K562 (cell line): ENCODE measurements around the gene CAPZA1. TPM values are rescaled to one million over a fixed set of nuclear protein-coding genes. Genes with fewer than 3 reads are reported as not detected.

Source experiments
- ATAC-seq: fragments of 200-7000 bp; cut with Tn5 transposase; 3 replicates; pipeline ENCODE4 v1.9.1; 2020; ENCODE audit warnings: moderate library complexity
- BruUV-seq: library from RNA; stranded (reverse); fragments of 400-500 nt; replicated peaks from 2 replicates; lab custom pipeline; 2021; lab: Mats Ljungman, UMichigan
- CTCF ChIA-PET: fragments of 300-600 bp; formaldehyde crosslinking; extraction: SDS; loops from one replicate; lab custom pipeline; 2021; ENCODE audit warnings: low intra/inter-chr PET ratio; lab: Yijun Ruan, JAX
- POLR2A ChIA-PET: fragments of 300-600, 350-650 bp; sonication (Branson Sonifier 250); formaldehyde crosslinking; extraction: SDS; loops from one replicate; lab custom pipeline; 2021; ENCODE audit warnings: antibody characterized with exemption, inconsistent platforms; lab: Yijun Ruan, JAX
- DNase-seq, 4 experiments: peaks; one replicate each; pipeline versions ENCODE4 v3.0.0 to v3.0.0-alpha.2; 2011 to 2018; ENCODE audit warnings: low spot score in 3 of 4, mixed read lengths in 3 of 4; ENCODE audit errors: extremely low read depth in 1 of 4
- FAIRE-seq: peaks from 2 replicates; lab custom pipeline; 2011; peaks lifted over from hg19 to GRCh38; lab: Jason Lieb, UNC
- H2AFZ ChIP-seq: 2 replicates; pipeline ENCODE4 v1.6.0; 2011; ENCODE audit warnings: low read depth, low read length, control low read depth, inconsistent platforms
- H3K27ac ChIP-seq: fragments of 200-600 bp; 3 replicates; pipeline ENCODE4 v1.8.0; 2011; ENCODE audit warnings: low read depth, mild to moderate bottlenecking, control low read depth, inconsistent platforms, low read length, moderate library complexity, mixed read lengths; ENCODE audit errors: extremely low read depth
- H3K27me3 ChIP-seq, 2 experiments: fragments of 300-600 bp in 1 of 2; 2 replicates in 1 of 2; 3 replicates in 1 of 2; pipeline versions ENCODE4 v1.6.0 to v1.8.0; 2011; ENCODE audit warnings: inconsistent platforms in 2 of 2, low read length in 2 of 2, mild to moderate bottlenecking in 1 of 2, mixed read lengths in 1 of 2, moderate library complexity in 1 of 2; ENCODE audit not compliant: control insufficient read depth in 2 of 2, insufficient read depth in 2 of 2
- H3K36me3 ChIP-seq: fragments of 300-600 bp; 3 replicates; pipeline ENCODE4 v1.8.0; 2011; ENCODE audit warnings: mild to moderate bottlenecking, low read length, inconsistent platforms; ENCODE audit not compliant: control insufficient read depth, insufficient read depth
- H3K4me1 ChIP-seq, 2 experiments: fragments of 200-600 bp in 1 of 2; replicated peaks in 1 of 2; 2 replicates in 1 of 2; 3 replicates in 1 of 2; pipeline versions ENCODE4 v1.5.1 to v1.8.0; 2011; ENCODE audit warnings: inconsistent platforms in 2 of 2, low read length in 2 of 2, mild to moderate bottlenecking in 1 of 2, mixed read lengths in 1 of 2, moderate library complexity in 1 of 2; ENCODE audit not compliant: control insufficient read depth in 2 of 2, insufficient read depth in 2 of 2
- H3K4me2 ChIP-seq: 2 replicates; pipeline ENCODE4 v1.6.1; 2011; ENCODE audit warnings: low read length, control low read depth, inconsistent platforms, mixed read lengths; ENCODE audit not compliant: insufficient read depth
- H3K4me3 ChIP-seq: fragments of 200-600 bp; sonication (generic), shearing (Covaris generic); 2 replicates; pipeline ENCODE4 v1.5.1; 2016; ENCODE audit warnings: control low read depth, inconsistent platforms
- H3K79me2 ChIP-seq: fragments of 200-600 bp; 3 replicates; pipeline ENCODE4 v1.8.0; 2011; ENCODE audit warnings: low read length, inconsistent platforms; ENCODE audit not compliant: control insufficient read depth, insufficient read depth
- H3K9ac ChIP-seq, 2 experiments: 2 replicates each; pipeline versions ENCODE4 v1.6.0 to v1.6.1; 2011; ENCODE audit warnings: low read depth in 2 of 2, low read length in 2 of 2, control low read depth in 1 of 2, inconsistent platforms in 1 of 2, mild to moderate bottlenecking in 1 of 2, mixed read lengths in 1 of 2; ENCODE audit not compliant: insufficient read depth in 1 of 2
- H3K9me1 ChIP-seq: one replicate; pipeline ENCODE4 v1.6.0; 2011; ENCODE audit warnings: inconsistent platforms, mild to moderate bottlenecking, low read length, moderate library complexity; ENCODE audit not compliant: control insufficient read depth, insufficient read depth
- H3K9me3 ChIP-seq: replicated peaks from 2 replicates; pipeline ENCODE4 v1.5.1; 2011; ENCODE audit warnings: low read depth, low read length, inconsistent platforms; ENCODE audit not compliant: control insufficient read depth, insufficient read depth
- H4K20me1 ChIP-seq: replicated peaks from 2 replicates; pipeline ENCODE4 v1.6.1; 2011; ENCODE audit warnings: low read length, inconsistent platforms, mixed read lengths; ENCODE audit not compliant: control insufficient read depth, insufficient read depth
- ARID4B ChIP-seq: sonication (generic); formaldehyde crosslinking; IDR thresholded peaks from 2 replicates; pipeline ENCODE4 v1.8.0; 2022; ENCODE audit warnings: mild to moderate bottlenecking, missing genetic modification reagents
- ATF1 ChIP-seq, 2 experiments: fragments of 450-650 bp in 1 of 2; IDR thresholded peaks; 2 replicates each; pipeline ENCODE4 v1.6.1; 2016; ENCODE audit warnings: missing compliant biosample characterization in 1 of 2, missing genetic modification characterization in 1 of 2
- HIVEP1 ChIP-seq: fragments of 250-450 bp; sonication (Bioruptor Pico); IDR thresholded peaks from 2 replicates; pipeline ENCODE4 v1.4.0; 2020; ENCODE audit warnings: mild to moderate bottlenecking
- POLR2G ChIP-seq: fragments of 200-400 bp; formaldehyde crosslinking; IDR thresholded peaks from 2 replicates; pipeline ENCODE4 v1.6.1; 2017; ENCODE audit warnings: low read depth, mild to moderate bottlenecking, antibody characterized with exemption, low read length, moderate library complexity
- ZNF217 ChIP-seq: sonication (generic); formaldehyde crosslinking; IDR thresholded peaks from 2 replicates; pipeline ENCODE4 v1.8.0; 2022; ENCODE audit warnings: mild to moderate bottlenecking, missing genetic modification reagents
- ZNF354B ChIP-seq: fragments of 250-450 bp; sonication (Bioruptor Pico); IDR thresholded peaks from 2 replicates; pipeline ENCODE4 v1.4.0; 2020
- ZNF830 ChIP-seq: fragments of 250-450 bp; sonication (Bioruptor Pico); IDR thresholded peaks from 2 replicates; pipeline ENCODE4 v1.5.0; 2021; ENCODE audit warnings: mild to moderate bottlenecking
- WGBS: fragments of 100-300 bp; shearing (Covaris generic); methylation state at CpG from one replicate; pipeline ENCODE4 v1.1.6; 2016; ENCODE audit warnings: low coverage, mixed read lengths; ENCODE audit not compliant: insufficient coverage; ENCODE audit errors: missing lambda C conversion rate; 5-methylcytosine and 5-hydroxymethylcytosine counted together
- in situ Hi-C: fragments of 300-500 bp; cut with MboI; formaldehyde crosslinking; loops from 4 replicates; pipeline ENCODE4 v1.15.0; 2018; ENCODE audit warnings: inconsistent platforms, mixed read lengths
- intact Hi-C: fragments of 100-400 bp; cut with micrococcal nuclease; formaldehyde crosslinking; loops from 2 replicates; pipeline ENCODE4 v1.14.2; 2022
- polyA plus RNA-seq, 8 experiments: library from polyadenylated mRNA; depleted of rRNA in 4 of 8; stranded (reverse) in 5 of 8; unstranded in 3 of 8; fragments of >200 nt; fragmentation: Nextera tagmentation in 2 of 8; fragmentation: Illumina TruSeq in 1 of 8; extraction: Ambion mirVana in 2 of 8; extraction: Trizol in 1 of 8; gene quantifications; 2 replicates each; pipeline versions ENCODE4 v1.2.1 to v1.2.3, GENCODE V29; 2011 to 2014; ENCODE audit warnings: inconsistent platforms in 1 of 8, missing spikeins in 1 of 8
- total RNA-seq, 7 experiments: library from RNA; depleted of rRNA in 6 of 7; stranded (reverse); fragments of >200 nt in 6 of 7; fragmentation: Illumina TruSeq in 2 of 7; extraction: Trizol in 2 of 7; gene quantifications; 2 replicates each; pipeline versions ENCODE4 v1.2.1 to v1.2.3, GENCODE V29; 2011 to 2021; ENCODE audit warnings: low replicate concordance in 1 of 7

Gene CAPZA1
- total and polyA plus RNA-seq, 9 of the 15 experiments (the other 6 are each of a cell fraction or from before 2014, with no cell fraction given) = 237 to 1,020 (median 306) TPM

- TF ChIP-seq ARID4B (CRISPR knock-in tag) (peak; percentile 88; the same call in 1 of the 2 replicates), ZNF354B (CRISPR knock-in tag) (no peak)
These were observed 87.8 kb downstream of the CAPZA1 start (continued) for GRCh38 chr1:112707221-112708001.

- Histone ChIP-seq H3K9me3 (no peaks in the 10 kb centered on the region), H3K79me2 (peaks cover 39% of the 10 kb centered on the region), H3K4me2 (peak overlapping the region; percentile 98), H3K36me3 (peaks cover 17% of the 10 kb centered on the region; the same call in 2 of the 3 replicates), H2AFZ (peak overlapping the region; percentile 91), H3K9ac (peak overlapping the region in 1 of 2 experiments; percentile 83; a peak in 1 of 4 replicates), H3K9me1 (no peaks in the 10 kb centered on the region), H3K4me1 (peaks cover 36 to 38% of the 10 kb centered on the region in 2 experiments), H3K27me3 (no peaks in the 10 kb centered on the region), H3K4me3 (no peak overlapping the region), H3K27ac (no peak overlapping the region), H4K20me1 (no peaks in the 10 kb centered on the region)
- CTCF ChIA-PET = interaction anchor here (0.9 to 3.2 kb wide), 4 partner anchors 35 to 338 kb away, joined by 3 to 21 read pairs (median 9); no protein-coding TSS in a partner anchor
- in situ Hi-C loops (loop anchor here (5.0 kb wide), 3 partner anchors 91 to 316 kb away; partner anchors contain the start of genes CAPZA1 and ST7L), intact Hi-C loops (loop anchor here (10.0 kb wide), 1 partner anchor 243 kb away; no protein-coding TSS in a partner anchor)
- WGBS = 39% methylated on average over 6 of the region's 6 CpGs
- no peak for FAIRE-seq
- POLR2A ChIA-PET = interaction anchor here (0.6 to 2.4 kb wide), 6 partner anchors 9 to 736 kb away, joined by 3 to 15 read pairs (median 3); partner anchors contain the start of gene LRIG2
- no peak for DNase-seq
- BruUV-seq = no TSS peak
- ATAC-seq = no peak
- no peak for TF ChIP-seq ATF1 (CRISPR knock-in tag; IDR thresholded peaks at IDR 0.05)
- TF ChIP-seq ATF1 (tag; IDR thresholded peaks at IDR 0.05) = no peak
- no peak for TF ChIP-seq ZNF830 (CRISPR knock-in tag)
- TF ChIP-seq HIVEP1 = no peak
- TF ChIP-seq ZNF217 (CRISPR knock-in tag) = no peak
- no peak for TF ChIP-seq POLR2G
These were observed 88.4 kb downstream of the CAPZA1 start for GRCh38 chr1:112708002-112708448.
